ENCODE data around the gene CELF2.

Gene CELF2

DNA sequence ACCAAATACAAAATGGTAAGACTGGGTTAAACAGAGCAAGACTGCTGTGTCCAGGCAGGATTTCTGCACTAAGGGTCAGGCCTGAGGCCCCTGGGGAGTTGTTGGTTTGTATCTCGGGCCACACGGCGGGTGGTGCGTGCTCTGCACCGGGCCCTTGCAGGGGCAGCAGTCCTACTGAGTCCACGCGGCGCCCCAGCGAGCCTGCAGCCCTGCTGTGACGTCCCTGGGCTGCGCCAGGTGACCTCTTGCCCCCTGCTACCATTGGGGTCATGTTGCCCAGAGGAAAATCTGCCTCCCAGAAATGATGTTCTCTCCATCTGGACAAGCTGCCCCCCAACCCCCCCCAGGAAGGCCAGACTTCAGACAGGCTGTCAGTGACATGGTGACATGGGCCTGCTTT lies 281.5 kb downstream of the CELF2 start:
- Histone ChIP-seq H3K9me3 (ENCODE audit: low read length) (no peaks in the 10 kb centered on the region), H3K36me3 (ENCODE audit: insufficient read depth, low read length) (peaks cover 34% of the 10 kb centered on the region), H3K27me3 (ENCODE audit: control insufficient read depth in 1 of 2, insufficient read depth in 2 of 2, low read length in 2 of 2) (no peaks in the 10 kb centered on the region), H3K4me1 (ENCODE audit: insufficient read depth, low read length) (no peaks in the 10 kb centered on the region), H3K4me3 (ENCODE audit: low read depth in 1 of 2, low read length in 2 of 2) (no peak overlapping the region), H3K9ac (ENCODE audit: low read length) (no peak overlapping the region), H3K27ac (ENCODE audit: low read depth, low read length) (no peak overlapping the region)

DNA sequence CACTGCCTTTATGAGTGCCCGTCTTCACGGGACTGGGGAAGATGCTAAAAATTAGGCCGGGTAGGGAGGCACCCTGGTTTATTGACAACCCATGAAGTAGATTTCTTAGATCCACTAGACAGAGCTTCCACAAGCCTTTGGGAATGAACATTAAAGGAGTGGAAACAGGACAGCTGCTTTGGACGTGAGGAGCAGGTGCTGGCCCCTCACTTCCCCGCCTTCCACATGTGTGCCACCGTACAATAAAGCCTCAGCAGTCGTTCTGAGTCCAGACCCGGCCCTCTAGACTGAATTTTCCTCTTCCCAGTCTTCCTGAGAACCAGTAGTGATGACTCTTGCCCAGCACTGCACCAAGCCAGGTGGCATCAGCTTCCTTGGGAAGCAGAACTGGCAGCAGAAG lies 282.4 kb downstream of the CELF2 start:
- H3K4me3 ChIP-seq (ENCODE audit: low read depth in 1 of 2, low read length in 2 of 2): no peak overlapping the region
- H3K27ac ChIP-seq (ENCODE audit: low read depth, low read length): no peak overlapping the region
- H3K27me3 ChIP-seq (ENCODE audit: control insufficient read depth in 1 of 2, insufficient read depth in 2 of 2, low read length in 2 of 2): no peaks in the 10 kb centered on the region
- no peaks in the 10 kb centered on the region for H3K4me1 ChIP-seq (ENCODE audit: insufficient read depth, low read length)
- H3K9ac ChIP-seq (ENCODE audit: low read length): no peak overlapping the region
- H3K36me3 ChIP-seq (ENCODE audit: insufficient read depth, low read length): peaks cover 34% of the 10 kb centered on the region
- no peaks in the 10 kb centered on the region for H3K9me3 ChIP-seq (ENCODE audit: low read length)

DNA sequence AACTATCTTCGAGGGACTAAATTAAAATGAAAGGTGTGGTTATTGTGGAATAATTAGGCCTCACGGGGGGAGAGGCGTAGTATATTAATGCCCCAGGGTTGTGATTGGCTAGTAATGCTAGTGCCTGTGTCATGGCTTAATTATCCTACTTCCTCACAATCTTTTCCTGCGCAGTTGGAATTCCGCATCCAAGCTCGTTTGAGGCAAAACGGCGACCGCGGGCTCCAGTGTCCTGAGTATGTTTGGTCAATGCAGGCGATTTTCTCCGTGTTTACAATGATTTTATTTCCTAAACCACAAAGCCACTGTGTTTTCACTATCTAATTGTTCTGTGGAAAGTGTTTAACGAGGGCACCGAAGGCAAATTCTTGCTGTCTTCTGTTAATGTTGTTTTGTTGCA lies 282.9 kb downstream of the CELF2 start:
- Histone ChIP-seq H3K36me3 (ENCODE audit: insufficient read depth, low read length) (peaks cover 37% of the 10 kb centered on the region), H3K27me3 (ENCODE audit: control insufficient read depth in 1 of 2, insufficient read depth in 2 of 2, low read length in 2 of 2) (no peaks in the 10 kb centered on the region), H3K27ac (ENCODE audit: low read depth, low read length) (no peak overlapping the region), H3K4me3 (ENCODE audit: low read depth in 1 of 2, low read length in 2 of 2) (no peak overlapping the region), H3K9ac (ENCODE audit: low read length) (no peak overlapping the region), H3K9me3 (ENCODE audit: low read length) (no peaks in the 10 kb centered on the region), H3K4me1 (ENCODE audit: insufficient read depth, low read length) (no peaks in the 10 kb centered on the region)

DNA sequence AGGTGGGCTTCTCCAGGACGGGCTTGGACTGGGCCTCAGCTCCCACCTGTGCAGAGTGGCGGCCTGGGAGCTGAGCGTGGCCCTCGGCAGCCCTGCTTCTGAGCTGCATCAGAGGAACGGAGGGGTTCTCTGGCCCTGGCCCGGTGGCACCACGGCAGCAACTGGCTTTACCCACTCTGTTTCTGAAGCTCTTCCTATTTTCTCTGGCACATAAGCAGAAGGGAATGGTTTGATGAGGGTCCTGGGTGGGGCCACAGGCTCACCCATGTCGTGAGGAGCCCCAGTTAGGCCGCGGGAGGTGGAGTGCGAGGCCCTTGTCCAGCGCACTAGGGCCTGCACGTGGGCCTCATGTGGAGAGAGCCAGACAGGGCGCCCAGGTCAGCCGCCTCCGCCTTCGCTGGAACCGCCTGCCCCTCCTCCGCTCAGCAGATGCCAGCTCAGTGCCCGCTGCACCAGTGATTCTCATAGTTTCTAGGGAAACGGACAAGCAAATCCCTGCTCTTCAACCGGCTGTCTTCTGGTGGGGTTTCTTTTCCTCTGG lies 284.0 kb downstream of the CELF2 start:
- Histone ChIP-seq H3K4me3 (ENCODE audit: low read depth in 1 of 2, low read length in 2 of 2) (no peak overlapping the region), H3K9me3 (ENCODE audit: low read length) (no peaks in the 10 kb centered on the region), H3K4me1 (ENCODE audit: insufficient read depth, low read length) (no peaks in the 10 kb centered on the region), H3K36me3 (ENCODE audit: insufficient read depth, low read length) (peaks cover 47% of the 10 kb centered on the region), H3K27me3 (ENCODE audit: control insufficient read depth in 1 of 2, insufficient read depth in 2 of 2, low read length in 2 of 2) (no peaks in the 10 kb centered on the region), H3K9ac (ENCODE audit: low read length) (no peak overlapping the region), H3K27ac (ENCODE audit: low read depth, low read length) (no peak overlapping the region)

DNA sequence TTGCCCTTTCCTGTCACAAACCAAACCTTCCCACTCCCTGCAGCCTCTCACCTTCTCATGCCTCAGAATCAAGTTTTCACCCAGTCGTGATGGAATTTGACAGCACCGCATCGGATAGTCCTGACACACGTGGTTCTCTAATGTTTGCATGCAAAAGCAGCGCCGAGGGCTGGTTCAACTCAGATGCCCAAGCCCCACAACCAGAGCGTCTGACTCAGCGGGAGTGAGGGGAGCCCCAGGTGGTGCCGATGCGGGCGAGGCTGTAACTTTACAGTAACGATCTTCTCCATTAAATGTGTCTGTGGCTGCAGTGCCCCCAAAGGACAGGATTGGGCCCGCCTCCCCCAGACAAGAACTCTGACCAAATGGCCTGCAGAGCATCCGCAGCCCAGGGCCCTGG lies 284.5 kb downstream of the CELF2 start:
- no peak overlapping the region for H3K27ac ChIP-seq (ENCODE audit: low read depth, low read length)
- no peaks in the 10 kb centered on the region for H3K9me3 ChIP-seq (ENCODE audit: low read length)
- no peaks in the 10 kb centered on the region for H3K4me1 ChIP-seq (ENCODE audit: insufficient read depth, low read length)
- peaks cover 52% of the 10 kb centered on the region for H3K36me3 ChIP-seq (ENCODE audit: insufficient read depth, low read length)
- no peaks in the 10 kb centered on the region for H3K27me3 ChIP-seq (ENCODE audit: control insufficient read depth in 1 of 2, insufficient read depth in 2 of 2, low read length in 2 of 2)
- H3K9ac ChIP-seq (ENCODE audit: low read length): no peak overlapping the region
- H3K4me3 ChIP-seq (ENCODE audit: low read depth in 1 of 2, low read length in 2 of 2): no peak overlapping the region

DNA sequence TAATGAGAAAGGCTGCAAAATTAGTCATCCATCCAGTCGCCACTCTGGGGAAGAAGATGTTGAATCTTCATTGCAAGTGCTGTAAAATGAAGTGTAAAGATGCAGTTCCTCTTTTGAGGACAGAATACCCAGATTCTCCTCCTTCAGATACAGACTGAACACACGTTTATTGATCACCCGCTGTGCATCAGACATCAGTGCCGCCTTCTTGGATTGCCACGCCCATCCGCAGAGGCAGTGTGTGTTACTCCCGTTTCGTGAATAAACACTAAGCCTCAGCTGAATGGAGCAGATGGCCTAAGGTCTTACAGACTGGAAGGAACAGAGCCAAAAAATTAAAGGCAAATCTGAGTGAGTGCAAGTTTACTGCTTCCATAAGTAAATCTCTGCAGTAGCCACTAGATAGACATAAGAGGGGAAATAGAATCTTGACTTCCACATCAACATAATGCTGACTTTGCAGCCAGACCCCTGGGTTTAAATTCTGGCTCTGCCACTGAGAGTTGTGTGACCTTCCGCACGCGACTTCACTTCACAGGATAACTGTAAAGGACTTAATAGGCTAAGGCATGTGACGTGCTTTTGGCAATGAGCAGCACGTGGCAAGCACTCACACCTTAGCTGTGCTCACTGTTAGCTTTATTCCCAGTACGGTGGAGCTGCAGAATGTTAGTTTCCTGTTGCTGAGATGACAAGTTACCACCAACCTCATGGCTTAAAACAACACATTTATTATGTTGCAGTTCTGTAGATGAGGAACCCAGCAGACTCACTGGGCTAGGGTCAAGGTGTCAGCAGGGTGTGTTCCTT lies 285.9 kb downstream of the CELF2 start:
- no peak overlapping the region for H3K9ac ChIP-seq (ENCODE audit: low read length)
- peaks cover 6% of the 10 kb centered on the region for H3K9me3 ChIP-seq (ENCODE audit: low read length)
- H3K27ac ChIP-seq (ENCODE audit: low read depth, low read length): no peak overlapping the region
- no peaks in the 10 kb centered on the region for H3K4me1 ChIP-seq (ENCODE audit: insufficient read depth, low read length)
- H3K27me3 ChIP-seq (ENCODE audit: control insufficient read depth in 1 of 2, insufficient read depth in 2 of 2, low read length in 2 of 2): no peaks in the 10 kb centered on the region
- H3K4me3 ChIP-seq (ENCODE audit: low read depth in 1 of 2, low read length in 2 of 2): no peak overlapping the region
- H3K36me3 ChIP-seq (ENCODE audit: insufficient read depth, low read length): peaks cover 54% of the 10 kb centered on the region

DNA sequence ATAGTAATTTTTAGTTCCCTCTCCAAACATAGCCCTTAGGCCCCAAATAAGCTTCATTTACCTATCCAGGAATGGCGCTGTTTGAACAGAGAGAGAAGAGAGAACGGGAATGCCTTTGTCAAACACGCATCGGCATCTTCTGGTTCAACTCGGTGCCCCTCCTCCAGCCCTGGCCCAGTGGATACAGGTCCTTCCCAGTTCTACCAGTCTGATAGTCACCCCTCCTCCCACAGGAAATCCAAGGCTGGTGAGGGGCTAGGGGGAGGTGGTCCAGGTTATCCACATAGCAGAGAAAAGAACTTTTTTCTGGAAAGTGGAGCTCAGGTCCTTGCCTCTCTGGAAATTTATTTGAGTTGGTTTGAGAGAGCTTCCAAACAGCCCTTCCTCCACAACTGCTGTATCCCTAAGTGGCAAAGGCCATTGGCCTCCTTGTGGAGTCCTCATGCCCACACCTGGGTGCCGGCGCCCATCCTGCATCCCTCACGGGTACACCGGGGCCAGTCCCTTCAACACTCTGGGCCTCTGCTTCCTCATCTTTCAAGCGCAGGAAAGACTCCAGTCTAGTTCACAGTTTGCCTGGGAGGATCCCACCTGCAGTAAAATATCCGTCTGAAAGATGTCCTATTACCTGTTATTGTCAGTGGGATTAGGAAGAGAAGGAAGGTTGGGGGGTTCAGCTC lies 287.4 kb downstream of the CELF2 start:
- Histone ChIP-seq H3K4me1 (ENCODE audit: insufficient read depth, low read length) (no peaks in the 10 kb centered on the region), H3K9me3 (ENCODE audit: low read length) (peaks cover 6% of the 10 kb centered on the region), H3K9ac (ENCODE audit: low read length) (no peak overlapping the region), H3K27me3 (ENCODE audit: control insufficient read depth in 1 of 2, insufficient read depth in 2 of 2, low read length in 2 of 2) (no peaks in the 10 kb centered on the region), H3K27ac (ENCODE audit: low read depth, low read length) (no peak overlapping the region), H3K36me3 (ENCODE audit: insufficient read depth, low read length) (peaks cover 49% of the 10 kb centered on the region), H3K4me3 (ENCODE audit: low read depth in 1 of 2, low read length in 2 of 2) (no peak overlapping the region)

DNA sequence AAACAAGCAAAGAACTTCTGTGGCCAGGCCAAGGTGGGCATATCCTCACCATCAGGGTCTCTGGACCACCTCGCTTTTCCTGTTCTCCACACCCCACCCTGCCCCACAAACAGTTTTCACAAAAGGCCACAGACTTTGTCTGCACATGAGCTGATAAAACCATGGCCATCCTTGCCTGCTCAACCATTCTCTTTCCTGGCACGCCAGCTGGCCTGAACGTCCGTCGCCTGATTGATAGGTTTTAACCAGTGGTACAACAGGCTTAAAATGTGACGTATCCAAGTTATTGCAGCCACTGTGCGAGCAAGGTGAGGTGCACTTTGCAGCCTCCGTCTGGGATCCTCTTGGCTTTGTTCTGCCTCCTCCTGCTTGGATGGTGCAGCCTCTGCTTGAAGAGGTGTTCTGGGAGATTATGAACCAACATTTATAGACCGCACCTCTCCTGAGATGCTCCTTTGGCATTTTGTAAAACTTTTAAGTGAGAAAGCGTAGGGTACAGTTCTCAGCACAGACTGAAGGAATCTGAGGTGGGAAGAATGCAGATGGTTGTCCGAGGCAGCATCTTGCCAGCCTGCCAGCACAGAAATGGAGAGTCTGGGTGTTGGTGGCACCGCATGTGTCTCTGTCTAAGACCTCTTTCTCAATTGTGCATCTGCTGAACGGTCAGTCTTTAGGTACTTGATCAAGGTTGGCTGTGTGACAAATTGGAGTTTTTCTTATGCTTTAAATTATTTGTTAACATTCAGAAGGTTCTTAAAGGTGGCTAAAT lies 288.3 kb downstream of the CELF2 start:
- Histone ChIP-seq H3K27ac (ENCODE audit: low read depth, low read length) (no peak overlapping the region), H3K36me3 (ENCODE audit: insufficient read depth, low read length) (peaks cover 49% of the 10 kb centered on the region), H3K9me3 (ENCODE audit: low read length) (peaks cover 6% of the 10 kb centered on the region), H3K9ac (ENCODE audit: low read length) (no peak overlapping the region), H3K27me3 (ENCODE audit: control insufficient read depth in 1 of 2, insufficient read depth in 2 of 2, low read length in 2 of 2) (no peaks in the 10 kb centered on the region), H3K4me3 (ENCODE audit: low read depth in 1 of 2, low read length in 2 of 2) (no peak overlapping the region), H3K4me1 (ENCODE audit: insufficient read depth, low read length) (no peaks in the 10 kb centered on the region)

DNA sequence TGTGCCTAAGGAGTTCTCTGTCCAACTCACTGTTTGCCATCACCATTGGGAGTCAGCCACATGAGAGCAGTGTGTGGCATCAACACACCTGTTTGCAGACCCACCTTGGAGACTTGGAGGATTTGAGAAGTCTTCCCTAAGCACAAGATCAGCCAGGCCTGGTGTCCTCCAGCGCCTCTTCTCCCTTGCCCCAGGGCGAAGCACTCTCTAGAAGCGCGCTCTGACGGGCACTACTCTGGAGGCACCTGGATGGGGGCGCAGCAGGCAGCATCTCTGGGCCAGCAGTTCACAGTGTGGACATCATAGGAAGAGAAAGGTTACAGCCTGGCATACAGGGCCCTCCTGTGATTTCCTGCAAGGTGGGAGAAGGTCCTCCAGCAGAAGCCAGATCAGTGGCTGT lies 289.3 kb downstream of the CELF2 start:
- Histone ChIP-seq H3K9me3 (ENCODE audit: low read length) (peaks cover 6% of the 10 kb centered on the region), H3K4me3 (ENCODE audit: low read depth in 1 of 2, low read length in 2 of 2) (no peak overlapping the region), H3K27ac (ENCODE audit: low read depth, low read length) (no peak overlapping the region), H3K4me1 (ENCODE audit: insufficient read depth, low read length) (no peaks in the 10 kb centered on the region), H3K36me3 (ENCODE audit: insufficient read depth, low read length) (peaks cover 46% of the 10 kb centered on the region), H3K9ac (ENCODE audit: low read length) (no peak overlapping the region), H3K27me3 (ENCODE audit: control insufficient read depth in 1 of 2, insufficient read depth in 2 of 2, low read length in 2 of 2) (no peaks in the 10 kb centered on the region)

DNA sequence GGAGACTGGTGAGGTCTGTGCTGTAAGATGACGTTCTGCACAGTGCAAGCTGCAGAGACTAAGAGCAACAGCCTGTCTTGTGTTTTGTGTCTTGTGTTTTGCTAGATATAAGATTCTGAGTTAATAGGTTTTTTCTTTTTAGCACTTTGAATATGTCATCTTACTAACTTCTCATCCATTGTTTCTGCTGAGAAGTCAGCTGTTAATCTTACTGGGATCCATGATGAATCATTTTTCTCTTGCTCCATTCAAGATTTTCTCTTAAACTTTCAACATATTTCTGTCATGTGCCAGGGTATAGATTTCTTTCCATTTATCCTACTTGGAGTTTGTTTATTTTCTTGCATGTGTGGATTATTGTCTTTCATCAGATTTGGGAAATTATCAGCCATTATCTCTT lies 290.3 kb downstream of the CELF2 start:
- Histone ChIP-seq H3K36me3 (ENCODE audit: insufficient read depth, low read length) (peaks cover 38% of the 10 kb centered on the region), H3K4me1 (ENCODE audit: insufficient read depth, low read length) (no peaks in the 10 kb centered on the region), H3K9me3 (ENCODE audit: low read length) (peaks cover 6% of the 10 kb centered on the region), H3K4me3 (ENCODE audit: low read depth in 1 of 2, low read length in 2 of 2) (no peak overlapping the region), H3K27ac (ENCODE audit: low read depth, low read length) (no peak overlapping the region), H3K9ac (ENCODE audit: low read length) (no peak overlapping the region), H3K27me3 (ENCODE audit: control insufficient read depth in 1 of 2, insufficient read depth in 2 of 2, low read length in 2 of 2) (no peaks in the 10 kb centered on the region)

DNA sequence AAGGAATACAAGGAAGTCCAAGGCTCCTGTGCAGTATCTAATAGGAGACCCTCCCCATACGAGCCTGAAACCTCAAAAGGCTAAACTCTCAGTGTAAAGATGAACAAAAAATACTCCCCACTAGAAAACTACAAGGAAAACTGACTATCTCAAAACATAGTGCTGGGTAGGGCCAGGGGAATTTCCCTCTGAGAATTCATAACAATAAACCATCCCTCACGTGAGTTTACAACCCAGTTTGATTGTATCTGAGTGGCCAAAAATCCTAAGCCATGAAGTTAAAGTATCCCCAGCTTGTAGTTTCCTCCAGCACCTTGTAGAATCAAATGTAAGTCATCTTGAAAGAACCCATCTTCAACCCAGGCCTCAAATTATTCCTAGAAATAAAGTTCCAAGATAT lies 293.4 kb downstream of the CELF2 start:
- H3K27me3 ChIP-seq (ENCODE audit: control insufficient read depth in 1 of 2, insufficient read depth in 2 of 2, low read length in 2 of 2): no peaks in the 10 kb centered on the region
- peaks cover 6% of the 10 kb centered on the region for H3K9me3 ChIP-seq (ENCODE audit: low read length)
- no peak overlapping the region for H3K27ac ChIP-seq (ENCODE audit: low read depth, low read length)
- H3K36me3 ChIP-seq (ENCODE audit: insufficient read depth, low read length): peaks cover 32% of the 10 kb centered on the region
- H3K4me3 ChIP-seq (ENCODE audit: low read depth in 1 of 2, low read length in 2 of 2): no peak overlapping the region
- no peaks in the 10 kb centered on the region for H3K4me1 ChIP-seq (ENCODE audit: insufficient read depth, low read length)
- no peak overlapping the region for H3K9ac ChIP-seq (ENCODE audit: low read length)
